Measurements from ENCODE around the gene BLCAP.

BLCAP gene

DNA sequence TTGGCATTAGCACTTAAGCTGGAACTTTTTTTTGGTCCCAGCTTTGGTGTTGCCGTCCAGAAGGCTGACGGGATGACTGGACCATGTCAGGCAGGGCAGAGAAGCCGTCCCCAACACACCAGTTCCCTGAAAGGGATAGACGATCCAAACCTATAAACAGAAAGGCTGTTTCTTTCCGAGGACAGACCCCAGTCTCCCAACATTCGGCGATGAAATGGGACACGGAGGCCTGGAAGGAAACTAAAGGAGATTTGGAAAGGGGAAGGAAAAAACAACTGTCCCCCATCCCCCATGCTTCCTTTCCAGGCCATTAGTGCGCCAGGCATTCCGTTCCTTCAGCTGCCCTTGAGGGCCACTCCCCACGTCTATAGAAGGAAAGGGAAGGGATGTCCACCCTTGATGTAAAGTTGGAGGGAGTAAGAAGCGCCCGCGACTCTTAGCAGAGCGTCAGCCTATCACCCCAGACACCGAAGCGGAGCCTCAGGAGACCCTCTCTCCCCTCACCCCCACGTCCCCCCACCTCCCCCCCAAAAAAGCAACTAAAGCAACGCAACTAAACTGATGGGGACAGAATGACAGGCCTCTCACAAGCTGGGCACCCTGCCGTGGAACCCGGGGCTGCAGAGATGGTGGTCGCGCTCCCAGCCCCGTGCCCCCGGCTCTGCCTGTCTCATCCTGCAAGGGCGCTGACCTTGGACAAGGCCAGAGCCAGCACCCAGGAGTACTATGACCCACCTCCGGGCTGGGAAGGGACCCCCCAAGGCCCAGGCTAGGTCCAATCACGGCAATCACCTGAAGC is 638 bp downstream of the BLCAP start:
- H3K4ac ChIP-seq (ENCODE audit: low read depth in 1 of 2, low read length in 2 of 2): peak overlapping the region; percentile 16 to 95
- peak overlapping the region; percentile 100 for H3K9ac ChIP-seq (ENCODE audit: low read length)
- peak overlapping the region; percentile 58 for H3K4me2 ChIP-seq (ENCODE audit: low read length, poor library complexity, severe bottlenecking)
- under 1% methylated on average over 15 of the region's 28 CpGs for WGBS
- peak overlapping the region; percentile 76 for H3K27ac ChIP-seq (ENCODE audit: low read length, poor library complexity, severe bottlenecking)
- peaks cover 27% of the 10 kb centered on the region for H3K4me1 ChIP-seq (ENCODE audit: control insufficient read depth, insufficient read depth, low read depth, low read length)
- peak overlapping the region; percentile 30 to 92 for H3K18ac ChIP-seq (ENCODE audit: low read depth in 1 of 2, low read length in 2 of 2)
- peak overlapping the region; percentile 92 for H2AFZ ChIP-seq (ENCODE audit: low read depth, low read length)
- H4K91ac ChIP-seq (ENCODE audit: low read length): peak overlapping the region; percentile 16
- H4K8ac ChIP-seq (ENCODE audit: low read length): peak overlapping the region; percentile 76
- peak; percentile 53 for DNase-seq
- H3K27me3 ChIP-seq (ENCODE audit: control insufficient read depth in 1 of 2, insufficient read depth in 1 of 2, low read length in 2 of 2): no peaks in the 10 kb centered on the region
- H3K36me3 ChIP-seq (ENCODE audit: control insufficient read depth in 1 of 2, insufficient read depth in 2 of 2, low read depth in 1 of 2, low read length in 2 of 2): peaks cover 0 to 17% of the 10 kb centered on the region in 2 experiments
- peak overlapping the region; percentile 94 for H2BK15ac ChIP-seq (ENCODE audit: low read depth, poor library complexity, severe bottlenecking)
- H3K14ac ChIP-seq (ENCODE audit: low read length in 2 of 2): peak overlapping the region in 1 of 2 experiments; percentile 61
- peak overlapping the region; percentile 77 for H2BK5ac ChIP-seq (ENCODE audit: low read depth, low read length, poor library complexity, severe bottlenecking)
- H2AK5ac ChIP-seq (ENCODE audit: low read length, severe bottlenecking): peak overlapping the region; percentile 59
- H3K79me1 ChIP-seq (replicated peaks; ENCODE audit: low read length, poor library complexity, severe bottlenecking): peaks cover 3% of the 10 kb centered on the region
- H3K9me3 ChIP-seq (ENCODE audit: control insufficient read depth, low read length): no peaks in the 10 kb centered on the region
- H3K4me3 ChIP-seq (ENCODE audit: insufficient read depth in 1 of 2, low read depth in 1 of 2, low read length in 2 of 2): peak overlapping the region; percentile 85 to 90
- H3K23ac ChIP-seq (ENCODE audit: low read length in 2 of 2): peak overlapping the region in 1 of 2 experiments; percentile 29
- peak overlapping the region in 1 of 2 experiments; percentile 7 for H2BK12ac ChIP-seq (ENCODE audit: low read length in 2 of 2)
- peak overlapping the region; percentile 78 for H2BK120ac ChIP-seq (ENCODE audit: low read depth, low read length)

GRCh38 chr20:37526238-37526838 is 1.3 kb downstream of the BLCAP start:
- no peak overlapping the region for H2BK15ac ChIP-seq (ENCODE audit: low read depth, poor library complexity, severe bottlenecking)
- H3K36me3 ChIP-seq (ENCODE audit: control insufficient read depth in 1 of 2, insufficient read depth in 2 of 2, low read depth in 1 of 2, low read length in 2 of 2): peaks cover 0 to 20% of the 10 kb centered on the region in 2 experiments
- no peaks in the 10 kb centered on the region for H3K9me3 ChIP-seq (ENCODE audit: control insufficient read depth, low read length)
- no peak overlapping the region for H2AK5ac ChIP-seq (ENCODE audit: low read length, severe bottlenecking)
- H3K4me2 ChIP-seq (ENCODE audit: low read length, poor library complexity, severe bottlenecking): peak overlapping the region; percentile 58
- H3K14ac ChIP-seq (ENCODE audit: low read length in 2 of 2): no peak overlapping the region
- H3K4me3 ChIP-seq (ENCODE audit: insufficient read depth in 1 of 2, low read depth in 1 of 2, low read length in 2 of 2): peak overlapping the region; percentile 85 to 90
- H3K4me1 ChIP-seq (ENCODE audit: control insufficient read depth, insufficient read depth, low read depth, low read length): peaks cover 29% of the 10 kb centered on the region
- no peaks in the 10 kb centered on the region for H3K27me3 ChIP-seq (ENCODE audit: control insufficient read depth in 1 of 2, insufficient read depth in 1 of 2, low read length in 2 of 2)
- H3K27ac ChIP-seq (ENCODE audit: low read length, poor library complexity, severe bottlenecking): peak overlapping the region; percentile 76
- no peak overlapping the region for H3K23ac ChIP-seq (ENCODE audit: low read length in 2 of 2)
- H2BK120ac ChIP-seq (ENCODE audit: low read depth, low read length): no peak overlapping the region
- under 1% methylated on average over 7 of the region's 10 CpGs for WGBS
- H3K18ac ChIP-seq (ENCODE audit: low read depth in 1 of 2, low read length in 2 of 2): no peak overlapping the region
- no peak overlapping the region for H2AFZ ChIP-seq (ENCODE audit: low read depth, low read length)
- H4K8ac ChIP-seq (ENCODE audit: low read length): no peak overlapping the region
- H4K91ac ChIP-seq (ENCODE audit: low read length): no peak overlapping the region
- no peak overlapping the region for H2BK12ac ChIP-seq (ENCODE audit: low read length in 2 of 2)
- no peak overlapping the region for H3K4ac ChIP-seq (ENCODE audit: low read depth in 1 of 2, low read length in 2 of 2)
- peaks cover 4% of the 10 kb centered on the region for H3K79me1 ChIP-seq (replicated peaks; ENCODE audit: low read length, poor library complexity, severe bottlenecking)
- peak overlapping the region; percentile 100 for H3K9ac ChIP-seq (ENCODE audit: low read length)
- H2BK5ac ChIP-seq (ENCODE audit: low read depth, low read length, poor library complexity, severe bottlenecking): no peak overlapping the region
- peak; percentile 65 for DNase-seq

GRCh38 chr20:37525810-37526209 is 1.9 kb downstream of the BLCAP start:
- Histone ChIP-seq H3K27me3 (ENCODE audit: control insufficient read depth in 1 of 2, insufficient read depth in 1 of 2, low read length in 2 of 2) (no peaks in the 10 kb centered on the region), H2AFZ (ENCODE audit: low read depth, low read length) (no peak overlapping the region), H3K4me2 (ENCODE audit: low read length, poor library complexity, severe bottlenecking) (peak overlapping the region; percentile 58), H3K9ac (ENCODE audit: low read length) (peak overlapping the region; percentile 100), H3K79me1 (replicated peaks; ENCODE audit: low read length, poor library complexity, severe bottlenecking) (peaks cover 7% of the 10 kb centered on the region), H2AK5ac (ENCODE audit: low read length, severe bottlenecking) (no peak overlapping the region), H3K23ac (ENCODE audit: low read length in 2 of 2) (no peak overlapping the region), H3K27ac (ENCODE audit: low read length, poor library complexity, severe bottlenecking) (peak overlapping the region; percentile 49), H3K9me3 (ENCODE audit: control insufficient read depth, low read length) (no peaks in the 10 kb centered on the region), H3K4me1 (ENCODE audit: control insufficient read depth, insufficient read depth, low read depth, low read length) (peaks cover 31% of the 10 kb centered on the region), H2BK120ac (ENCODE audit: low read depth, low read length) (no peak overlapping the region), H3K4me3 (ENCODE audit: insufficient read depth in 1 of 2, low read depth in 1 of 2, low read length in 2 of 2) (peak overlapping the region in 1 of 2 experiments; percentile 85), H4K91ac (ENCODE audit: low read length) (no peak overlapping the region), H3K36me3 (ENCODE audit: control insufficient read depth in 1 of 2, insufficient read depth in 2 of 2, low read depth in 1 of 2, low read length in 2 of 2) (peaks cover 0 to 25% of the 10 kb centered on the region in 2 experiments), H2BK12ac (ENCODE audit: low read length in 2 of 2) (no peak overlapping the region), H2BK5ac (ENCODE audit: low read depth, low read length, poor library complexity, severe bottlenecking) (no peak overlapping the region), H4K8ac (ENCODE audit: low read length) (no peak overlapping the region), H3K14ac (ENCODE audit: low read length in 2 of 2) (no peak overlapping the region), H3K18ac (ENCODE audit: low read depth in 1 of 2, low read length in 2 of 2) (no peak overlapping the region), H3K4ac (ENCODE audit: low read depth in 1 of 2, low read length in 2 of 2) (no peak overlapping the region), H2BK15ac (ENCODE audit: low read depth, poor library complexity, severe bottlenecking) (no peak overlapping the region)
- WGBS: 66% methylated on average over 2 of the region's 5 CpGs
- no peak for DNase-seq
